ENCODE data around the gene CYP4F8. TPM values are rescaled to one million over a fixed set of nuclear protein-coding genes. Genes with fewer than 3 reads are reported as not detected.
"Not testable (repeated sequence)": the region's sequence is repeated elsewhere in the genome, so short reads cannot be mapped to it uniquely, and the experiment has no call there.

CYP4F8 gene
- total RNA-seq, 1 experiment from 2014 or later, result not detected

- Histone ChIP-seq H4K91ac (ENCODE audit: insufficient read length, low read depth, low read length) (no peak overlapping the region), H3K4me2 (ENCODE audit: insufficient read depth, insufficient read length, low read length) (no peak overlapping the region), H2BK5ac (ENCODE audit: insufficient read length, low read length) (no peak overlapping the region), H3K27me3 (ENCODE audit: insufficient read depth, low read length) (no peaks in the 10 kb centered on the region), H4K20me1 (ENCODE audit: control insufficient read depth, insufficient read depth, insufficient read length) (no peaks in the 10 kb centered on the region), H2BK12ac (ENCODE audit: insufficient read length, low read depth, low read length) (no peak overlapping the region), H3T11ph (ENCODE audit: low read length) (no peak overlapping the region), H3K23ac (ENCODE audit: insufficient read length, low read depth, low read length) (no peak overlapping the region), H3K9me3 (ENCODE audit: control insufficient read depth, low read depth, low read length) (peaks cover 76% of the 10 kb centered on the region), H3K27ac (ENCODE audit: insufficient read length, low read depth, low read length) (no peak overlapping the region), H3K9ac (ENCODE audit: extremely low read depth, insufficient read length, low read length) (no peak overlapping the region), H3K14ac (ENCODE audit: insufficient read depth, low read length) (no peak overlapping the region), H3K23me2 (ENCODE audit: insufficient read length, low read depth, low read length, poor library complexity, severe bottlenecking) (no peaks in the 10 kb centered on the region), H4K8ac (replicated peaks; ENCODE audit: insufficient read length, low read depth, low read length) (no peak overlapping the region), H2AFZ (ENCODE audit: low read length) (no peak overlapping the region), H3K18ac (ENCODE audit: insufficient read length, low read depth, low read length) (no peak overlapping the region), H2AK5ac (ENCODE audit: insufficient read length, low read length) (no peak overlapping the region), H2BK20ac (ENCODE audit: low read depth, low read length, poor library complexity, severe bottlenecking) (no peak overlapping the region), H3K4ac (ENCODE audit: low read depth, low read length) (no peak overlapping the region), H3K79me2 (ENCODE audit: insufficient read depth, low read length) (no peaks in the 10 kb centered on the region), H3K79me1 (ENCODE audit: insufficient read depth, low read depth, low read length, poor library complexity, severe bottlenecking) (no peaks in the 10 kb centered on the region), H3K56ac (ENCODE audit: insufficient read length, low read depth, low read length) (no peak overlapping the region), H2BK120ac (ENCODE audit: low read depth, low read length, poor library complexity, severe bottlenecking) (no peak overlapping the region), H2BK15ac (ENCODE audit: low read depth, low read length) (no peak overlapping the region), H4K5ac (ENCODE audit: insufficient read length, low read depth, low read length) (no peak overlapping the region), H3K4me1 (ENCODE audit: insufficient read depth, low read length) (no peaks in the 10 kb centered on the region)
- DNase-seq, result no peak
- TF ChIP-seq, protein P1, sequence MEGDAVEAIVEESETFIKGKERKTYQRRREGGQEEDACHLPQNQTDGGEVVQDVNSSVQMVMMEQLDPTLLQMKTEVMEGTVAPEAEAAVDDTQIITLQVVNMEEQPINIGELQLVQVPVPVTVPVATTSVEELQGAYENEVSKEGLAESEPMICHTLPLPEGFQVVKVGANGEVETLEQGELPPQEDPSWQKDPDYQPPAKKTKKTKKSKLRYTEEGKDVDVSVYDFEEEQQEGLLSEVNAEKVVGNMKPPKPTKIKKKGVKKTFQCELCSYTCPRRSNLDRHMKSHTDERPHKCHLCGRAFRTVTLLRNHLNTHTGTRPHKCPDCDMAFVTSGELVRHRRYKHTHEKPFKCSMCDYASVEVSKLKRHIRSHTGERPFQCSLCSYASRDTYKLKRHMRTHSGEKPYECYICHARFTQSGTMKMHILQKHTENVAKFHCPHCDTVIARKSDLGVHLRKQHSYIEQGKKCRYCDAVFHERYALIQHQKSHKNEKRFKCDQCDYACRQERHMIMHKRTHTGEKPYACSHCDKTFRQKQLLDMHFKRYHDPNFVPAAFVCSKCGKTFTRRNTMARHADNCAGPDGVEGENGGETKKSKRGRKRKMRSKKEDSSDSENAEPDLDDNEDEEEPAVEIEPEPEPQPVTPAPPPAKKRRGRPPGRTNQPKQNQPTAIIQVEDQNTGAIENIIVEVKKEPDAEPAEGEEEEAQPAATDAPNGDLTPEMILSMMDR (conservative IDR thresholded peaks at IDR 0.05), result no peak
- Mint-ChIP-seq H3K9me3 (peaks cover 84 to 87% of the 10 kb centered on the region in 2 experiments), H3K36me3 (ENCODE audit: insufficient read depth in 1 of 3, low read depth in 3 of 3) (peaks cover 10 to 35% (median 11%) of the 10 kb centered on the region in 3 experiments; a peak in 6 of 7 replicates), H3K27ac (no peak overlapping the region), H3K4me3 (no peak overlapping the region), H3K4me1 (no peaks in the 10 kb centered on the region), H3K27me3 (ENCODE audit: low read depth) (peaks cover 8% of the 10 kb centered on the region)
- WGBS (ENCODE audit: extremely low coverage, insufficient read length, low lambda C conversion rate), result no CpG with 5 or more reads among the region's 4 CpGs
Measured at GRCh38 chr19:15591796-15592195, 23.2 kb upstream of the CYP4F8 start.

DNA sequence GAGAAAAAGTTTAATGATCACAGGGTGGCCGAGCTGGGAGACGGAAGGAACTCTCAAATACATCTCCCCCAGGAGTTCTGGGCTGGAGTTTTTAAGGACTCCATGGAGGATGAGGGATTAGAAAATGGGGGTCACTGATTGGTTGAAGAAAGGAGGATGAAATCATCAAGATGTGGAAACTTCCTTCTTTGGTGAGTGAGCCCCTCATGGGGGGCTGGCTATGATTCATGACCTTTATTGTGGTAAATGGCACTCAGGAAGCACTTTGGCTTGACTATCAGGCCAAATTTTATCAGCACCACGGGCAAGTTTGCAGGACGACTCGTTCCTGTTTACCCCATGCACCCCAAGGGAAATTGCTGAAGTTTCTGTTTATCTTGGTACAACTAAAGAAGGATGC lies 22.5 kb upstream of the CYP4F8 start:
- H3K27me3 Mint-ChIP-seq (ENCODE audit: low read depth); H2BK15ac ChIP-seq (ENCODE audit: low read depth, low read length); H3K27ac ChIP-seq (ENCODE audit: insufficient read length, low read depth, low read length): not testable (repeated sequence)

More for the DNA sequence above, 22.5 kb upstream of the CYP4F8 start:
- H3K18ac ChIP-seq (ENCODE audit: insufficient read length, low read depth, low read length); H2BK120ac ChIP-seq (ENCODE audit: low read depth, low read length, poor library complexity, severe bottlenecking); H3K23ac ChIP-seq (ENCODE audit: insufficient read length, low read depth, low read length); H4K8ac ChIP-seq (replicated peaks; ENCODE audit: insufficient read length, low read depth, low read length); H4K91ac ChIP-seq (ENCODE audit: insufficient read length, low read depth, low read length); H3K14ac ChIP-seq (ENCODE audit: insufficient read depth, low read length); H3K4ac ChIP-seq (ENCODE audit: low read depth, low read length); H2AK5ac ChIP-seq (ENCODE audit: insufficient read length, low read length); H3K27me3 ChIP-seq (ENCODE audit: insufficient read depth, low read length); H2BK20ac ChIP-seq (ENCODE audit: low read depth, low read length, poor library complexity, severe bottlenecking); H3K4me1 Mint-ChIP-seq; H2AFZ ChIP-seq (ENCODE audit: low read length); H4K20me1 ChIP-seq (ENCODE audit: control insufficient read depth, insufficient read depth, insufficient read length); H3K9ac ChIP-seq (ENCODE audit: extremely low read depth, insufficient read length, low read length); H3K4me3 Mint-ChIP-seq; H2BK5ac ChIP-seq (ENCODE audit: insufficient read length, low read length); H3K27ac Mint-ChIP-seq; H3K4me2 ChIP-seq (ENCODE audit: insufficient read depth, insufficient read length, low read length); H3K56ac ChIP-seq (ENCODE audit: insufficient read length, low read depth, low read length); DNase-seq; H3K4me1 ChIP-seq (ENCODE audit: insufficient read depth, low read length); H3T11ph ChIP-seq (ENCODE audit: low read length); H3K79me1 ChIP-seq (ENCODE audit: insufficient read depth, low read depth, low read length, poor library complexity, severe bottlenecking); H3K23me2 ChIP-seq (ENCODE audit: insufficient read length, low read depth, low read length, poor library complexity, severe bottlenecking); H4K5ac ChIP-seq (ENCODE audit: insufficient read length, low read depth, low read length); H3K79me2 ChIP-seq (ENCODE audit: insufficient read depth, low read length); H2BK12ac ChIP-seq (ENCODE audit: insufficient read length, low read depth, low read length): not testable (repeated sequence)
- no CpG with 5 or more reads among the region's 5 CpGs for WGBS (ENCODE audit: extremely low coverage, insufficient read length, low lambda C conversion rate)
- Mint-ChIP-seq H3K36me3 (ENCODE audit: insufficient read depth in 1 of 3, low read depth in 3 of 3) (peaks cover 9 to 34% (median 11%) of the 10 kb centered on the region in 3 experiments; a peak in 6 of 7 replicates), H3K9me3 (peaks cover 81 to 86% of the 10 kb centered on the region in 2 experiments)
- H3K9me3 ChIP-seq (ENCODE audit: control insufficient read depth, low read depth, low read length), result peaks cover 75% of the 10 kb centered on the region

All from H9 (cell line).